ENCODE results near the gene RASA3. TPM values are rescaled to one million over a fixed set of nuclear protein-coding genes. Genes with fewer than 3 reads are reported as not detected.

RASA3 gene
- total RNA-seq, 1 donor from 2014 or later: 29.9 TPM

GRCh38 chr13:114093118-114093517 lies 39.3 kb downstream of the RASA3 start:
- H3K36me3 Mint-ChIP-seq (ENCODE audit: low read depth): peaks cover 15% of the 10 kb centered on the region
- H3K4me1 Mint-ChIP-seq (ENCODE audit: low read depth): peaks cover 19% of the 10 kb centered on the region
- no peak overlapping the region for H3K27ac Mint-ChIP-seq (ENCODE audit: unreplicated experiment)
- TF ChIP-seq, protein P1, sequence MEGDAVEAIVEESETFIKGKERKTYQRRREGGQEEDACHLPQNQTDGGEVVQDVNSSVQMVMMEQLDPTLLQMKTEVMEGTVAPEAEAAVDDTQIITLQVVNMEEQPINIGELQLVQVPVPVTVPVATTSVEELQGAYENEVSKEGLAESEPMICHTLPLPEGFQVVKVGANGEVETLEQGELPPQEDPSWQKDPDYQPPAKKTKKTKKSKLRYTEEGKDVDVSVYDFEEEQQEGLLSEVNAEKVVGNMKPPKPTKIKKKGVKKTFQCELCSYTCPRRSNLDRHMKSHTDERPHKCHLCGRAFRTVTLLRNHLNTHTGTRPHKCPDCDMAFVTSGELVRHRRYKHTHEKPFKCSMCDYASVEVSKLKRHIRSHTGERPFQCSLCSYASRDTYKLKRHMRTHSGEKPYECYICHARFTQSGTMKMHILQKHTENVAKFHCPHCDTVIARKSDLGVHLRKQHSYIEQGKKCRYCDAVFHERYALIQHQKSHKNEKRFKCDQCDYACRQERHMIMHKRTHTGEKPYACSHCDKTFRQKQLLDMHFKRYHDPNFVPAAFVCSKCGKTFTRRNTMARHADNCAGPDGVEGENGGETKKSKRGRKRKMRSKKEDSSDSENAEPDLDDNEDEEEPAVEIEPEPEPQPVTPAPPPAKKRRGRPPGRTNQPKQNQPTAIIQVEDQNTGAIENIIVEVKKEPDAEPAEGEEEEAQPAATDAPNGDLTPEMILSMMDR (IDR thresholded peaks at IDR 0.05): no peak
- no peak for DNase-seq (ENCODE audit: low spot score)
- no peak overlapping the region for H3K4me3 Mint-ChIP-seq (ENCODE audit: unreplicated experiment)
- H3K27me3 Mint-ChIP-seq (ENCODE audit: low read depth): no peaks in the 10 kb centered on the region
- H3K9me3 Mint-ChIP-seq (ENCODE audit: low read depth): peaks cover 18% of the 10 kb centered on the region

- DNase-seq (ENCODE audit: low spot score): no peak
- no peak overlapping the region for H3K27ac Mint-ChIP-seq (ENCODE audit: unreplicated experiment)
- peaks cover 15% of the 10 kb centered on the region for H3K36me3 Mint-ChIP-seq (ENCODE audit: low read depth)
- H3K27me3 Mint-ChIP-seq (ENCODE audit: low read depth): no peaks in the 10 kb centered on the region
- peaks cover 18% of the 10 kb centered on the region for H3K9me3 Mint-ChIP-seq (ENCODE audit: low read depth)
- H3K4me3 Mint-ChIP-seq (ENCODE audit: unreplicated experiment): no peak overlapping the region
- H3K4me1 Mint-ChIP-seq (ENCODE audit: low read depth): peaks cover 15% of the 10 kb centered on the region
- TF ChIP-seq, protein P1 (IDR thresholded peaks at IDR 0.05): no peak
Observed at GRCh38 chr13:114092468-114092867, 40.0 kb downstream of the RASA3 start.

DNA sequence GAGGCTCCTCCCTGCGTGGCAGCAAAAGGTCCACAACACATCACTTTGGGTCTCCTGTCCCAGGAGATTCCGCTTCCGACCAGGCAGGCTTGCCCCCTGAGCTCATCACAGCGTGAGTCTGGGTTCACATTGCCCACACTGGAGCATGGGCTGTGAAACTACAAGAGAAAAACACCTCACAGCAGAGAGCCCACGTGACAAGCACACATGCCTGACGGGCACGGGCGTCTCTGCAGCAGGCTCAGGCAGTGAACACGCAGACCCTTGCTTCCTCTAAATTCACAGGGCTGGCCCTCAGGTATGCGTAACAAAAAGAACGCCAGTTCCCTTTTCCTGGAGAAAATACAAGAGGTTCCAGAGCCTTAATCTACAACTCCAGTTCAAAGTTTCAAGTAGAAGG lies 41.9 kb downstream of the RASA3 start:
- no peak overlapping the region for H3K27ac Mint-ChIP-seq (ENCODE audit: unreplicated experiment)
- peaks cover 13% of the 10 kb centered on the region for H3K36me3 Mint-ChIP-seq (ENCODE audit: low read depth)
- no peaks in the 10 kb centered on the region for H3K27me3 Mint-ChIP-seq (ENCODE audit: low read depth)

DNA sequence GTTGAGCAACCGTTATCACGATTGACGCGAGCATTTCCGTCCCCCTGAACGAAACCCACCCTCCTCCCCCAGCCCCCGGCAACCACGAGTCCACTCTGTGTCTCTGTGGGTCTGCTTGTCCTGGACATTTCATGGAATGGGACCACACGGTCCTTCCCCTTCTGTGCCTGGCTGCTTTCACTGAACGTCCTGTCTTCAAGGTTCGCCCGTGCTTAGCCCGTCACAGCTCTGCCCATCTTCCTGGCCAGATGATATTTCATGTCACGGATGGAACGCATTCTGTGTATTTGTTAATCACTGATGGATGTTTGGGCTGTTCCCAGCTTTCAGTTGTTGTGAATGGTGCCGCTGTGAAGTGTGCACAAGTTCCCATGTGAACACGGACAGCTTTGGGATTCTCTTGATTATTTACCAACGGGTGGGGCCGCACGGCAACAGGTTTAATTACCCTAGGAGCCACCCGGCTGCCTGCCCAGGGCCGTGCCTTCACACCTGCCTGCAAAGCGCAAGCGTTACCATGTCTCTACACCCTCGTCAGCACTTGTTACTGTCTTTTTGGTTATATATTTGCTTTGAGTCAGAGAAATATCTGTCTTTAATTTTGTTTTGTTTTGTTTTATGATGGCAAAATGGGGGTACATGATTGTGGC lies 42.5 kb downstream of the RASA3 start:
- H3K4me1 Mint-ChIP-seq (ENCODE audit: low read depth): peaks cover 4% of the 10 kb centered on the region
- H3K27ac Mint-ChIP-seq (ENCODE audit: unreplicated experiment): no peak overlapping the region
- DNase-seq (ENCODE audit: low spot score): peak; percentile 33
- peaks cover 18% of the 10 kb centered on the region for H3K9me3 Mint-ChIP-seq (ENCODE audit: low read depth)
- TF ChIP-seq, protein P1 (IDR thresholded peaks at IDR 0.05): no peak
- peaks cover 13% of the 10 kb centered on the region for H3K36me3 Mint-ChIP-seq (ENCODE audit: low read depth)
- H3K4me3 Mint-ChIP-seq (ENCODE audit: unreplicated experiment): no peak overlapping the region
- H3K27me3 Mint-ChIP-seq (ENCODE audit: low read depth): no peaks in the 10 kb centered on the region

More for the DNA sequence above, 41.9 kb downstream of the RASA3 start:
- peaks cover 18% of the 10 kb centered on the region for H3K9me3 Mint-ChIP-seq (ENCODE audit: low read depth)
- TF ChIP-seq, protein P1 (IDR thresholded peaks at IDR 0.05): no peak
- peak; percentile 41 for DNase-seq (ENCODE audit: low spot score)
- peaks cover 4% of the 10 kb centered on the region for H3K4me1 Mint-ChIP-seq (ENCODE audit: low read depth)
- H3K4me3 Mint-ChIP-seq (ENCODE audit: unreplicated experiment): no peak overlapping the region

- H3K36me3 Mint-ChIP-seq (ENCODE audit: low read depth): peaks cover 13% of the 10 kb centered on the region
- peaks cover 18% of the 10 kb centered on the region for H3K9me3 Mint-ChIP-seq (ENCODE audit: low read depth)
- no peaks in the 10 kb centered on the region for H3K27me3 Mint-ChIP-seq (ENCODE audit: low read depth)
- H3K27ac Mint-ChIP-seq (ENCODE audit: unreplicated experiment): no peak overlapping the region
- H3K4me1 Mint-ChIP-seq (ENCODE audit: low read depth): peaks cover 4% of the 10 kb centered on the region
- TF ChIP-seq, protein P1 (IDR thresholded peaks at IDR 0.05): no peak
- DNase-seq (ENCODE audit: low spot score): peak; percentile 53
- no peak overlapping the region for H3K4me3 Mint-ChIP-seq (ENCODE audit: unreplicated experiment)
Observed at GRCh38 chr13:114089341-114089740, 43.1 kb downstream of the RASA3 start.

All from chondrocyte (in vitro differentiated cells).